Urothelium cell line (cell line): ENCODE data around the gene ABHD12.
"Not testable (repeated sequence)": the region's sequence is repeated elsewhere in the genome, so short reads cannot be mapped to it uniquely, and the experiment has no call there.

ENCODE experiments used
- DNase-seq: peaks from one replicate; pipeline ENCODE4 v3.0.0; 2011; ENCODE audit warnings: low spot score, mixed read lengths
- FAIRE-seq: peaks from 2 replicates; lab custom pipeline; 2011; peaks lifted over from hg19 to GRCh38; lab: Jason Lieb, UNC

Gene ABHD12

GRCh38 chr20:25390538-25391528 is at the start of gene ABHD12:
Gene ABHD12, minus strand, starts transcription at chr20:25390835. Its CDS starts 132 bp downstream, at chr20:25390703.
- DNase-seq = peak; percentile 96
- FAIRE-seq = no peak

GRCh38 chr20:25439328-25439727 is 48.7 kb upstream of the ABHD12 start:
- DNase-seq = no peak
- no peak for FAIRE-seq

DNA sequence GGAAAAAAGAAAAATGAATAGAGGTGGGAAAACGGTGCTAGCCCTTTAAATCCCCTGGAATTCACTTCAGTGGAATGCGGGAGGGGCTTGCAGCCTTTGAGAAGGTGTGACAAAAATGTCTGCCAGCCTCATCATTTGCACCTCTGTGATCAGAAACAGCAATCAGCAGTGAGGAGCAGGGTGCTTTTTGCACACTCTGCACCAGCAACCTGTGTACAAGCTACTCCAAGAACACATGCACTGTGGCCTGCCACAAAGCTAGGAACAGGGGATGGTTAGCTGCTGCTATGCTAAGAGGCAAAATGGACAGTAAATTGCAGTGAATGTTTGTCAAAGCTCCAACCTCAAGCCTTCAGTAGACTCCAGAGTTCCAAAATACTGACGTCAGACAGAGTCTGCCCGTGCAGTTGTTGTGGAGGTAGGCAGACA is 46.5 kb upstream of the ABHD12 start:
- no peak for FAIRE-seq

GRCh38 chr20:25424536-25424935 is 33.9 kb upstream of the ABHD12 start:
- FAIRE-seq (no peak), DNase-seq (no peak)

More for the DNA sequence above, 46.5 kb upstream of the ABHD12 start:
- DNase-seq = peak; percentile 27

DNA sequence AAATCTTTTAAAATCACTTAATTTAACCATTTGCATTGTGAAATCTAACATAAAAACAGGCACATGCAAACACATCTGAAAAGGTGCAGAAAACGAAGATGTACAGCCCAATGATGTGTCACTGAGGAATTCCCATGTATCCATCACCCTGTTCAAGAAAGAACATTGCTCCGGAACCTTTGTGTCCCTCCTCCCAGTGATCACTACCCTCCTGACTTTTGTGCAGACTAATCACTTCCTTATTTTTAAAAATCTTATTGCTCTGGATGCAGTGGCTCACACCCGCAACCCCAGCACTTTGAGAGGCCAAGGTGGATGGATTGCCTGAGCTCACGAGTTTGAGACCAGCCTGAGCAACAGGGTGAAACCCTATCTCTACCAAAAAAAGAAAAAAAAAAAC is 31.4 kb upstream of the ABHD12 start:
- DNase-seq = no peak
- FAIRE-seq = no peak

- FAIRE-seq (no peak), DNase-seq (no peak)
These were observed 30.5 kb upstream of the ABHD12 start for GRCh38 chr20:25421102-25421501.

DNA sequence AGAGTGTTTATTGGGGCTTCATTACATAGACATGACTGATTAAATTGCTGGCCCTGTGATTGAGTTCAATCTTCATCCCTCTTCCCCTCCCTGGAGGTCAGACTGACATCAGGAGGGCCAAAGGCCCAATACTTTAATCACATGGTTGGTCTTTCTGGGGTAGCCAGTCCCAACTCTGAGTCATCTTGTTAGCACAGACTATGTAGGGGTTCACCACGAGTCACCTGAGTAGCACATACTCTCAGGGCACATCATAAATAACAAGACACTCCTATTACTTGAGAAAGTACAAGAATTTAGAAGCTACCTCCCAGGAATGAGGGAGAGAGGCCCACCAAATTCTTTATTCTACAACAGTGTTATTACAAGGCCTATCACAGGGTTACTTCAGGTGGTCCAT is 28.1 kb upstream of the ABHD12 start:
- no peak for DNase-seq
- no peak for FAIRE-seq

DNA sequence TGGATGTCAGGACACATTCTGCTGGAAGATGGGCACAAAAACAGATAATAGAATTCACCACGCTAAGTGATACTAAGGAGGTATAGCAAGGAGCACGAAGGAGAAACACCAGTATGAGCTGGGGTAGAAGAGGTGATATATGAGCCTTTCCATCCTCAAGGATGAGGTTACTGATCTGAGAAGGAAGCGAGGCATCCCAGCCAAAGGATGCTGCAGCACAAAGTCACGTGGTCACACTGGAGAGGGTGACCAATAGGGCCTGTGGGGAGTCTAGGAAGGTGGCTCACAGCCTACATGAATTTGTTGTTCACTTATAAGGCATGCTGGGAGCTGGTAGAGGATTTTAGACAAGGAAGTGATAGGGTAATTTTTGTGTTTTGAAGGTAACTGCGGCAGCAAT is 18.3 kb upstream of the ABHD12 start:
- FAIRE-seq = no peak
- no peak for DNase-seq

- DNase-seq = no peak
- FAIRE-seq = no peak
These were observed 17.5 kb upstream of the ABHD12 start for GRCh38 chr20:25408170-25408547.

- FAIRE-seq = no peak
- peak; percentile 94 for DNase-seq
These were observed 16.9 kb upstream of the ABHD12 start, which contains the start of gene GINS1 for GRCh38 chr20:25407311-25408169. Gene GINS1, plus strand, starts transcription at chr20:25407673. Its CDS starts 148 bp downstream, at chr20:25407821.

DNA sequence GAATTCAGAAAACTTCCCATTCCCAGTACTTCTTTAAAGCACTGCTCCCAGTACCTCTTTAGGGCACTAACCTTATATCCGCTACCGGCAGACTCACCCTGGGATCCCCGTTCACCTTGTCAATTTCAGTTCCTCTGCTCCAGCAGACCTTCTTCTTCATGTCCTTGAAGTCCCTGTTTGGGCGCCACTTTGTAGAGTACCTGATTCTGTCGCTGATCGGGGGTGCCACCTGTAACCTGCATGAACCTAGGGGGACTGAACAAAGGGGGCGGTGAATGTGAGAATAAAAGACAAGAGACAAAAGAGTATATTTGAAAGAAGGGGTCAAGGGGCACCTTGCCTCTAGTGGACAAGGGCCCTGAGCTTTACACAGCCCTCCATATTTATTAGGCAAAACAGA is 11.9 kb upstream of the ABHD12 start:
- FAIRE-seq = no peak
- no peak for DNase-seq

GRCh38 chr20:25400291-25400732 is 9.7 kb upstream of the ABHD12 start:
- not testable (repeated sequence) for DNase-seq, FAIRE-seq

GRCh38 chr20:25399037-25399430 is 8.4 kb upstream of the ABHD12 start:
- FAIRE-seq (no peak), DNase-seq (peak; percentile 61)

- FAIRE-seq = no peak
- DNase-seq = no peak
These were observed 7.9 kb upstream of the ABHD12 start for GRCh38 chr20:25398376-25399036.

DNA sequence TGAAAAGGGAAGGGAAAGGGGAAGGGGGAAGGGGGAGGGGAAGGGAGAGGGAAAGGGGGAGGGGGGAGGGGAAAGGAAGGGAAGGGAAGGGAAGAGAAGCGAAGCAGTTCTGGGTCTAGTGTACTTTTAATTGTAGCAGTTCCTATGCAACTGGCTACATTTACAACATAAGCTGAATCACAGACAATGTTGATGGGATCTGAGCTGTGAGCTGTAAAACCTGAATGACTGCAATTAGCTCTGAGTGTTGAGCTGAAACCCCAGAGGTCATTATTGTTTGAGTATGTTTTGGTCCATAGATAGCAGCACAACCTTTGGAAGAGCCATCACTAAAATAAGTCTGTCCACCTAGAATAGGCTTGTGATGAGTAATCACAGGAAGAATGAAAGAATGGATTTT is 7.2 kb upstream of the ABHD12 start:
- DNase-seq = no peak
- FAIRE-seq = no peak

DNA sequence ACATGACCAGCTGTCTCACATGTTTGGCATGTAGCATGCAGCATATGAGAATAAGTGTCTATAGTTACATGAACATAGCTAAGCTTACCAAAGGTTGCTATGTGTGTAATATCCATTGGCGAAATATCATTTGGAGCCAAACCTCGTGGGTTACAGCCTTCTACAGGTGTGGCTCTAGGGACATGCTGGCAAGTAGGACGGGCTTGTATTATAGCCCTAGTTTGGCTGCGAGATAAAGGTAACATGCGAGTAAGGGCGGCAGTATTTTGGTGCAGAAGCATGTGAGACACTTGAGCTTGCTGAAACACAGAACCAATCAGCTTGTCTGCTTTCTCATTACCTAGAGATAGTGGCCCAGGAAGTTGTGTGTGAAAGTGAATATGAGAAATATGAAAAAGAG is 6.5 kb upstream of the ABHD12 start:
- no peak for DNase-seq
- FAIRE-seq = no peak

DNA sequence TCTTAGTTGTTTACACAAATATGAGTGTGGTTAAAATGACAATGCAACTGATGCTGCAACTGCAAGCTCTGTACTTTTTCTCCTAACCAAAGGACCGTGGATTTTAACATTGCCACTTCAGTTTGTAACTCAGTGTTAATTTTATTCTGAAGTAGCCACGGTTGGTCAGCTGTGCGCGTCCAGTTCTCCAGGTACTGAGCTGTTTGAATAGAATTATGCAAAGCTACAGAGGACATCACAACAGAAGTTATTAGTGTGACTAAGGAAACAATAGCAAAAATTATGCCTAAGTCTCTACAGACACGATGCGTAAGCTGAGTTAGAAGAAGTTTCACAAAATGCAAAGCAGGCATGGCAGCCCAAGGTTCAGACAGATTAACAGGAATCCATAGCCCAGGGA is 4.4 kb upstream of the ABHD12 start:
- FAIRE-seq = no peak

GRCh38 chr20:25394276-25394675 is 3.6 kb upstream of the ABHD12 start:
- FAIRE-seq (no peak), DNase-seq (no peak)

More for the DNA sequence above, 4.4 kb upstream of the ABHD12 start:
- DNase-seq = no peak

GRCh38 chr20:25389858-25390537 is 637 bp downstream of the ABHD12 start:
- no peak for FAIRE-seq

DNA sequence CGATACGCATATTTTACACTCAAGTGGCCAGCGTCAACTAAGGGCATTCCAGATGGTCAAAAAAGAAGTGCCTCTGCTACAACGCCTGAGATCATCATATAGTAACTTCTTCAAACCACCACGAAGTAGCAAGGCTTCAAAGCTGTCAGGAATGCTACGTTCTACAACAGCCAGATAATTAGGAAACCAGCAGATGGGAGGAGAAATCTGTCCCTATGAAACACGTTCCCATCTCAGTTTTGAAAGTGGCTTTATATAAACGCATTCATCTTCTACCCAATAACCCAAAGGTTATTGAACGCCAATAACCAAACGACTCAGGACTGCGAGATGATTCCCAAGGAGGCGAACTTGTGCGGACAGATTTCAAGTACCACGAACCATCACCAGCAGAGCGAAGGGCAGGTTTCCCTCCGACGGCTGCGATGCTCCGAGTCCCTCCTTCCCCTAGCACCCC is 1.2 kb downstream of the ABHD12 start:
- DNase-seq = peak; percentile 23

More at GRCh38 chr20:25389858-25390537, 637 bp downstream of the ABHD12 start:
- peak; percentile 44 for DNase-seq

More for the DNA sequence above, 1.2 kb downstream of the ABHD12 start:
- FAIRE-seq = no peak
